CD8-positive, alpha-beta memory T cell (primary cell): ENCODE results near the gene RSRC2. TPM values are rescaled to one million over a fixed set of nuclear protein-coding genes. Genes with fewer than 3 reads are reported as not detected.
"Not testable (repeated sequence)": the region's sequence is repeated elsewhere in the genome, so short reads cannot be mapped to it uniquely, and the experiment has no call there.

Experiments used
- CTCF ChIA-PET: fragments of 350-600 bp; sonication (Branson Sonifier 250); formaldehyde crosslinking; loops from one replicate; lab custom pipeline; 2021; ENCODE audit warnings: antibody characterized with exemption; lab: Charles Lee
- POLR2A ChIA-PET: fragments of 350-600 bp; sonication (Branson Sonifier 250); formaldehyde crosslinking; loops from one replicate; lab custom pipeline; 2021; ENCODE audit warnings: antibody characterized with exemption; lab: Charles Lee
- DNase-seq, 5 donors: peaks; one replicate each; pipeline versions ENCODE4 v3.0.0 to v3.0.0-alpha.2; 2020 to 2022; ENCODE audit warnings: mixed read lengths in 1 of 5
- H3K27ac ChIP-seq: one replicate; pipeline ENCODE4 v1.7.0; 2013; ENCODE audit warnings: low read depth, mild to moderate bottlenecking, low read length, moderate library complexity
- H3K27me3 ChIP-seq: 2 replicates; pipeline ENCODE4 v1.7.0; 2013; ENCODE audit warnings: low read length, mild to moderate bottlenecking; ENCODE audit not compliant: insufficient read depth, poor library complexity, severe bottlenecking
- H3K36me3 ChIP-seq: 2 replicates; pipeline ENCODE4 v1.7.0; 2013; ENCODE audit warnings: mild to moderate bottlenecking, low read length, moderate library complexity; ENCODE audit not compliant: insufficient read depth
- H3K4me1 ChIP-seq: 2 replicates; pipeline ENCODE4 v1.7.0; 2013; ENCODE audit warnings: mild to moderate bottlenecking, low read length, moderate library complexity; ENCODE audit not compliant: insufficient read depth
- H3K4me3 ChIP-seq: 2 replicates; pipeline ENCODE4 v1.7.0; 2013; ENCODE audit warnings: mild to moderate bottlenecking, low read length
- H3K9me3 ChIP-seq: 2 replicates; pipeline ENCODE4 v1.7.0; 2013; ENCODE audit warnings: mild to moderate bottlenecking, low read length
- H3K27ac Mint-ChIP-seq, 8 donors: one replicate each; pipeline ENCODE4 v1.8.0; 2020 to 2021; ENCODE audit warnings: mixed read lengths in 8 of 8, mild to moderate bottlenecking in 6 of 8, inconsistent platforms in 3 of 8, moderate library complexity in 3 of 8
- H3K27me3 Mint-ChIP-seq, 2 donors: one replicate each; pipeline ENCODE4 v1.8.0; 2020 to 2021; ENCODE audit warnings: mixed read lengths in 2 of 2, mild to moderate bottlenecking in 1 of 2, moderate library complexity in 1 of 2
- H3K36me3 Mint-ChIP-seq, 3 donors: one replicate each; pipeline ENCODE4 v1.8.0; 2020 to 2021; ENCODE audit warnings: mixed read lengths in 3 of 3, inconsistent platforms in 1 of 3, mild to moderate bottlenecking in 1 of 3
- H3K4me1 Mint-ChIP-seq, 3 donors: one replicate each; pipeline ENCODE4 v1.8.0; 2020 to 2021; ENCODE audit warnings: mixed read lengths in 3 of 3, inconsistent platforms in 1 of 3, mild to moderate bottlenecking in 1 of 3
- H3K4me3 Mint-ChIP-seq, 7 donors: one replicate each; pipeline ENCODE4 v1.8.0; 2020 to 2021; ENCODE audit warnings: mixed read lengths in 7 of 7, mild to moderate bottlenecking in 6 of 7, moderate library complexity in 4 of 7, inconsistent platforms in 2 of 7
- H3K9me3 Mint-ChIP-seq, 5 donors: one replicate each; pipeline ENCODE4 v1.8.0; 2020 to 2022; ENCODE audit warnings: mixed read lengths in 5 of 5, mild to moderate bottlenecking in 3 of 5, moderate library complexity in 2 of 5, inconsistent platforms in 1 of 5
- polyA plus RNA-seq: library from polyadenylated mRNA; unstranded; fragments of 300-500 nt; fragmentation: Illumina TruSeq; gene quantifications from one replicate; pipeline ENCODE4 v1.2.3, GENCODE V29; 2021
- total RNA-seq, 2 experiments: library from RNA; stranded (reverse); gene quantifications; one replicate each; pipeline ENCODE4 v1.2.3, GENCODE V29; 2021

Gene RSRC2
- total RNA-seq (10 to 100 TPM; 84.3 to 87.1 TPM), polyA plus RNA-seq (40.3 TPM)

- Mint-ChIP-seq H3K4me1 (peaks cover 32 to 36% (median 36%) of the 10 kb centered on the region in 3 donors), H3K36me3 (peaks cover under 1 to 39% (median 11%) of the 10 kb centered on the region in 3 donors), H3K27me3 (no peaks in the 10 kb centered on the region), H3K9me3 (no peaks in the 10 kb centered on the region), H3K4me3 (no peak within 1 kb of the TSS), H3K27ac (no peak within 1 kb of the TSS)
- DNase-seq = peak; percentile 95 to 99 (median 99)
- no peaks in the 10 kb centered on the region for H3K9me3 ChIP-seq
- peaks cover 6% of the 10 kb centered on the region for H3K36me3 ChIP-seq
- H3K4me1 ChIP-seq = peaks cover 49% of the 10 kb centered on the region
- H3K27me3 ChIP-seq = no peaks in the 10 kb centered on the region
- H3K27ac ChIP-seq = peak within 1 kb of the TSS; percentile 98
- H3K4me3 ChIP-seq = peak within 1 kb of the TSS; percentile 90
- ChIA-PET CTCF (interaction anchor here (0.7 to 2.2 kb wide), 2 partner anchors 26 to 29 kb away, joined by 3 to 4 read pairs; partner anchors contain the start of gene ZCCHC8), POLR2A (interaction anchor here (0.8 to 2.6 kb wide), 13 partner anchors 14 to 839 kb away, joined by 3 to 65 read pairs (median 5); partner anchors contain the start of genes DENR, DIABLO, MPHOSPH9 and MTRFR)
Observed at GRCh38 chr12:122526683-122527477, at the start of gene RSRC2, which contains the start of gene KNTC1. Gene RSRC2, minus strand, starts transcription at chr12:122526936. Its CDS starts 83 bp downstream, at chr12:122526853. Gene KNTC1, plus strand, starts transcription at chr12:122527249. Its CDS starts 2,815 bp downstream, at chr12:122530064.

GRCh38 chr12:122571821-122572220 lies 45.1 kb upstream of the RSRC2 start:
- Mint-ChIP-seq H3K4me1 (no peaks in the 10 kb centered on the region), H3K4me3 (no peak overlapping the region), H3K36me3 (peaks cover 0 to 57% (median 13%) of the 10 kb centered on the region in 3 donors), H3K9me3 (no peaks in the 10 kb centered on the region), H3K27me3 (no peaks in the 10 kb centered on the region), H3K27ac (no peak overlapping the region)
- Histone ChIP-seq H3K4me3 (no peak overlapping the region), H3K9me3 (no peaks in the 10 kb centered on the region), H3K36me3 (peaks cover 7% of the 10 kb centered on the region), H3K4me1 (no peaks in the 10 kb centered on the region), H3K27ac (no peak overlapping the region), H3K27me3 (no peaks in the 10 kb centered on the region)
- POLR2A ChIA-PET = no interaction called here
- CTCF ChIA-PET = no interaction called here
- no peak for DNase-seq

GRCh38 chr12:122570006-122570405 lies 43.3 kb upstream of the RSRC2 start:
- H3K4me1 Mint-ChIP-seq, H3K27me3 ChIP-seq, H3K9me3 ChIP-seq, DNase-seq, H3K4me3 Mint-ChIP-seq, CTCF ChIA-PET, H3K4me3 ChIP-seq, H3K27ac ChIP-seq, H3K9me3 Mint-ChIP-seq, H3K4me1 ChIP-seq, H3K27me3 Mint-ChIP-seq, H3K36me3 ChIP-seq, POLR2A ChIA-PET: not testable (repeated sequence)
- H3K36me3 Mint-ChIP-seq = peaks cover 0 to 43% (median 6%) of the 10 kb centered on the region in 3 donors
- peak overlapping the region in 1 of 8 donors; percentile 61 for H3K27ac Mint-ChIP-seq

GRCh38 chr12:122569288-122569687 lies 42.6 kb upstream of the RSRC2 start:
- H3K4me3 Mint-ChIP-seq = no peak overlapping the region
- ChIA-PET CTCF (interaction anchor here (0.9 kb wide), 1 partner anchor 87 kb away, joined by 3 read pairs; no protein-coding TSS in a partner anchor), POLR2A (no interaction called here)
- peaks cover 0 to 39% (median 5%) of the 10 kb centered on the region in 3 donors for H3K36me3 Mint-ChIP-seq
- H3K27me3 Mint-ChIP-seq = no peaks in the 10 kb centered on the region
- H3K4me1 ChIP-seq = no peaks in the 10 kb centered on the region
- no peaks in the 10 kb centered on the region for H3K36me3 ChIP-seq
- H3K4me3 ChIP-seq = no peak overlapping the region
- H3K9me3 ChIP-seq = no peaks in the 10 kb centered on the region
- H3K4me1 Mint-ChIP-seq = no peaks in the 10 kb centered on the region
- no peak overlapping the region for H3K27ac ChIP-seq
- H3K9me3 Mint-ChIP-seq = no peaks in the 10 kb centered on the region
- no peak overlapping the region for H3K27ac Mint-ChIP-seq
- no peaks in the 10 kb centered on the region for H3K27me3 ChIP-seq
- no peak for DNase-seq

- CTCF ChIA-PET = interaction anchor here (0.7 kb wide), 1 partner anchor 77 kb away, joined by 3 read pairs; no protein-coding TSS in a partner anchor
- H3K4me1 ChIP-seq, H3K9me3 Mint-ChIP-seq, H3K27ac Mint-ChIP-seq, H3K27me3 ChIP-seq, POLR2A ChIA-PET, DNase-seq, H3K4me1 Mint-ChIP-seq, H3K27ac ChIP-seq, H3K9me3 ChIP-seq, H3K4me3 ChIP-seq, H3K36me3 ChIP-seq, H3K27me3 Mint-ChIP-seq, H3K4me3 Mint-ChIP-seq: not testable (repeated sequence)
- peaks cover 0 to 37% (median 5%) of the 10 kb centered on the region in 3 donors for H3K36me3 Mint-ChIP-seq
Observed at GRCh38 chr12:122566816-122567215, 40.1 kb upstream of the RSRC2 start.

GRCh38 chr12:122563361-122563760 lies 36.6 kb upstream of the RSRC2 start:
- Mint-ChIP-seq H3K36me3 (peaks cover 6 to 30% (median 10%) of the 10 kb centered on the region in 3 donors), H3K4me1 (no peaks in the 10 kb centered on the region), H3K27ac (peak overlapping the region in 2 of 8 donors; percentile 8 to 36), H3K9me3 (peaks cover 0 to 3% (median 0%) of the 10 kb centered on the region in 5 donors), H3K27me3 (no peaks in the 10 kb centered on the region), H3K4me3 (no peak overlapping the region)
- Histone ChIP-seq H3K4me1 (no peaks in the 10 kb centered on the region), H3K27me3 (no peaks in the 10 kb centered on the region), H3K27ac (no peak overlapping the region), H3K36me3 (no peaks in the 10 kb centered on the region), H3K4me3 (no peak overlapping the region), H3K9me3 (no peaks in the 10 kb centered on the region)
- CTCF ChIA-PET = no interaction called here
- POLR2A ChIA-PET = no interaction called here
- DNase-seq = no peak

GRCh38 chr12:122560138-122560537 lies 33.4 kb upstream of the RSRC2 start:
- peak overlapping the region in 2 of 8 donors; percentile 12 to 15 for H3K27ac Mint-ChIP-seq
- H3K4me1 Mint-ChIP-seq = no peaks in the 10 kb centered on the region
- H3K27ac ChIP-seq = no peak overlapping the region
- no peak for DNase-seq
- no peaks in the 10 kb centered on the region for H3K27me3 ChIP-seq
- H3K36me3 ChIP-seq = no peaks in the 10 kb centered on the region
- H3K4me1 ChIP-seq = no peaks in the 10 kb centered on the region
- peaks cover 6 to 38% (median 10%) of the 10 kb centered on the region in 3 donors for H3K36me3 Mint-ChIP-seq
- ChIA-PET CTCF (no interaction called here), POLR2A (no interaction called here)
- no peak overlapping the region for H3K4me3 Mint-ChIP-seq
- no peak overlapping the region for H3K4me3 ChIP-seq
- no peaks in the 10 kb centered on the region for H3K27me3 Mint-ChIP-seq
- H3K9me3 ChIP-seq = no peaks in the 10 kb centered on the region
- H3K9me3 Mint-ChIP-seq = peaks cover 0 to 3% (median 0%) of the 10 kb centered on the region in 5 donors
